ENCODE data around the gene HTRA1.

DNA sequence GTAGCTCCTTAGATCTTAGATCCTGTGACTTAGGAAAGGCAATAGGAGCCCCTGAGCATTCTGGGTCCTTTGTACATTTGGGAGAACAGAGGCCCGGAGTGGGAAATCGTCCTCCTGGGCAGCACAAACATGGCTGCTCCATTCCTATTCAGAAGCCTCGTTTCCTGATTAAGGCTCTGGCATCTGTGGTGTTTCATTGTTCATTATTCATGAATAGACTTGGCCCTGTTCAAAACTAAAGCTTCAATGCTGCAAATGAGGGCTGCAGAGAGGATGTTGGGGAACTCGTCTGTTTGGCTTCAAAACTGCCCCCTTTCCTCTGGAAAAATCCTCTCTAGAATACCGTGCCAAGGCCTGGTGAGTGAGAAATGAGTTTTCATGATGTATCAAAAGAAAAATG, 3.4 kb upstream of the HTRA1 start:
- TF ChIP-seq, protein P1, sequence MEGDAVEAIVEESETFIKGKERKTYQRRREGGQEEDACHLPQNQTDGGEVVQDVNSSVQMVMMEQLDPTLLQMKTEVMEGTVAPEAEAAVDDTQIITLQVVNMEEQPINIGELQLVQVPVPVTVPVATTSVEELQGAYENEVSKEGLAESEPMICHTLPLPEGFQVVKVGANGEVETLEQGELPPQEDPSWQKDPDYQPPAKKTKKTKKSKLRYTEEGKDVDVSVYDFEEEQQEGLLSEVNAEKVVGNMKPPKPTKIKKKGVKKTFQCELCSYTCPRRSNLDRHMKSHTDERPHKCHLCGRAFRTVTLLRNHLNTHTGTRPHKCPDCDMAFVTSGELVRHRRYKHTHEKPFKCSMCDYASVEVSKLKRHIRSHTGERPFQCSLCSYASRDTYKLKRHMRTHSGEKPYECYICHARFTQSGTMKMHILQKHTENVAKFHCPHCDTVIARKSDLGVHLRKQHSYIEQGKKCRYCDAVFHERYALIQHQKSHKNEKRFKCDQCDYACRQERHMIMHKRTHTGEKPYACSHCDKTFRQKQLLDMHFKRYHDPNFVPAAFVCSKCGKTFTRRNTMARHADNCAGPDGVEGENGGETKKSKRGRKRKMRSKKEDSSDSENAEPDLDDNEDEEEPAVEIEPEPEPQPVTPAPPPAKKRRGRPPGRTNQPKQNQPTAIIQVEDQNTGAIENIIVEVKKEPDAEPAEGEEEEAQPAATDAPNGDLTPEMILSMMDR (IDR thresholded peaks at IDR 0.05), result no peak
- TF ChIP-seq POLR2A (IDR thresholded peaks at IDR 0.05), result no peak

All from lower leg skin (tissue), 3 donors.